SK-N-SH (cell line): ENCODE measurements around the gene KCNK15.

ENCODE experiments used
- CTCF ChIP-seq: fragments of 200-600 bp; sonication (generic); IDR thresholded peaks from 2 replicates; pipeline ENCODE4 v1.6.1; 2017; ENCODE audit warnings: antibody characterized with exemption, mild to moderate bottlenecking, moderate library complexity
- EP300 ChIP-seq, 2 experiments: IDR thresholded peaks; 2 replicates each; pipeline versions ENCODE4 v1.4.0 to v1.6.1; 2012; ENCODE audit warnings: borderline replicate concordance in 1 of 2, low read depth in 1 of 2, low read length in 1 of 2
- FOXJ3 ChIP-seq: sonication (generic); formaldehyde crosslinking; IDR thresholded peaks from 2 replicates; pipeline ENCODE4 v1.5.1; 2020; ENCODE audit warnings: mild to moderate bottlenecking, missing genetic modification reagents
- GABPA ChIP-seq: IDR thresholded peaks from 2 replicates; pipeline ENCODE4 v1.4.0; 2012; ENCODE audit warnings: low read depth, mild to moderate bottlenecking
- SIN3A ChIP-seq: IDR thresholded peaks from 2 replicates; pipeline ENCODE4 v1.6.1; 2012; ENCODE audit warnings: low read depth, mild to moderate bottlenecking, low read length, moderate library complexity, borderline replicate concordance
- TEAD4 ChIP-seq: IDR thresholded peaks from 2 replicates; pipeline ENCODE4 v1.4.0; 2012; ENCODE audit warnings: mild to moderate bottlenecking, borderline replicate concordance; ENCODE audit not compliant: insufficient read depth
- USF2 ChIP-seq: fragments of 150-350 bp; IDR thresholded peaks from 2 replicates; pipeline ENCODE4 v1.6.1; 2017; ENCODE audit warnings: antibody characterized with exemption, low read length, low read depth, borderline replicate concordance
- YY1 ChIP-seq: IDR thresholded peaks from 2 replicates; pipeline ENCODE4 v1.4.0; 2012; ENCODE audit warnings: low read depth, mild to moderate bottlenecking

GRCh38 chr20:44724423-44725091, 21.1 kb upstream of the KCNK15 start:
- TF ChIP-seq EP300 (IDR thresholded peaks at IDR 0.05; ENCODE audit: borderline replicate concordance in 1 of 2, low read depth in 1 of 2, low read length in 1 of 2) (no peak), YY1 (no peak), USF2 (no peak), TEAD4 (no peak), CTCF (no peak), SIN3A (no peak), GABPA (no peak), FOXJ3 (no peak)
